OCI-LY7 (cell line): ENCODE measurements around the gene IL17RA. TPM values are rescaled to one million over a fixed set of nuclear protein-coding genes. Genes with fewer than 3 reads are reported as not detected.

Experiments used
- BruUV-seq: library from RNA; stranded (reverse); fragments of 400-500 nt; replicated peaks from 2 replicates; lab custom pipeline; 2021; lab: Mats Ljungman, UMichigan
- CTCF ChIA-PET: fragments of 300-600 bp; sonication (Branson Sonifier 250); formaldehyde crosslinking; loops from one replicate; lab custom pipeline; 2022; ENCODE audit warnings: antibody characterized with exemption; ENCODE audit not compliant: unreplicated experiment; lab: Charles Lee
- POLR2A ChIA-PET: fragments of 300-600 bp; sonication (Branson Sonifier 250); formaldehyde crosslinking; loops from one replicate; lab custom pipeline; 2022; ENCODE audit warnings: antibody characterized with exemption; lab: Charles Lee
- DNase-seq: peaks from one replicate; pipeline ENCODE4 v3.0.0-alpha.2; 2015; ENCODE audit warnings: low spot score
- H2AFZ ChIP-seq: fragments of 200-600 bp; sonication (generic), shearing (Covaris generic); 2 replicates; pipeline ENCODE4 v1.6.1; 2014; ENCODE audit warnings: mild to moderate bottlenecking, antibody characterized with exemption, low read length, moderate library complexity
- H3K27ac ChIP-seq: fragments of 200-600 bp; sonication (generic); 2 replicates; pipeline ENCODE4 v1.5.1; 2014; ENCODE audit warnings: mixed run types, low read depth, mild to moderate bottlenecking, moderate library complexity, low read length, inconsistent platforms; ENCODE audit not compliant: poor library complexity, severe bottlenecking
- H3K36me3 ChIP-seq: fragments of 200-600 bp; sonication (generic); 2 replicates; pipeline ENCODE4 v1.6.1; 2014; ENCODE audit warnings: mild to moderate bottlenecking, antibody characterized with exemption, low read length, moderate library complexity, mixed read lengths; ENCODE audit not compliant: insufficient read depth
- H3K4me1 ChIP-seq: fragments of 200-600 bp; sonication (generic); 2 replicates; pipeline ENCODE4 v1.5.1; 2014; ENCODE audit warnings: mild to moderate bottlenecking, low read length; ENCODE audit not compliant: insufficient read depth, poor library complexity, severe bottlenecking
- H3K4me2 ChIP-seq: fragments of 200-600 bp; sonication (generic); 2 replicates; pipeline ENCODE4 v1.6.1; 2014; ENCODE audit warnings: mild to moderate bottlenecking, low read length
- H3K4me3 ChIP-seq: fragments of 200-600 bp; sonication (generic); 2 replicates; pipeline ENCODE4 v1.5.1; 2014; ENCODE audit warnings: mild to moderate bottlenecking, low read depth, low read length; ENCODE audit not compliant: poor library complexity, severe bottlenecking
- H3K79me2 ChIP-seq: fragments of 200-600 bp; sonication (generic); 2 replicates; pipeline ENCODE4 v1.6.1; 2016; ENCODE audit warnings: low read depth, mild to moderate bottlenecking, low read length, moderate library complexity, mixed read lengths; ENCODE audit not compliant: insufficient read depth
- H3K9me2 ChIP-seq: fragments of 200-600 bp; sonication (generic); 2 replicates; pipeline ENCODE4 v1.6.1; 2016; ENCODE audit warnings: mild to moderate bottlenecking, low read length, mixed read lengths; ENCODE audit not compliant: insufficient read depth
- H3K9me3 ChIP-seq: fragments of 200-600 bp; sonication (generic); 2 replicates; pipeline ENCODE4 v1.6.1; 2014; ENCODE audit warnings: mild to moderate bottlenecking, mixed run types, low read length, mixed read lengths
- H4K20me1 ChIP-seq: fragments of 200-600 bp; sonication (generic); 2 replicates; pipeline ENCODE4 v1.6.1; 2014; ENCODE audit warnings: mild to moderate bottlenecking, antibody characterized with exemption, low read length, moderate library complexity, mixed read lengths; ENCODE audit not compliant: insufficient read depth
- CTCF ChIP-seq: fragments of 200-600 bp; sonication (generic); conservative IDR thresholded peaks from 2 replicates; pipeline ENCODE4 v1.5.1; 2014; ENCODE audit warnings: mild to moderate bottlenecking, antibody characterized with exemption, low read length, moderate library complexity, mixed read lengths
- EZH2phosphoT487 ChIP-seq: fragments of 200-600 bp; sonication (generic); IDR thresholded peaks from 2 replicates; pipeline ENCODE4 v1.6.1; 2018; ENCODE audit warnings: low read depth, borderline replicate concordance, mild to moderate bottlenecking, mixed run types, antibody characterized with exemption, low read length, moderate library complexity, mixed read lengths
- intact Hi-C: fragments of 100-400 bp; cut with micrococcal nuclease; formaldehyde crosslinking; loops from one replicate; pipeline ENCODE4 v1.10.0; 2022; ENCODE audit not compliant: unreplicated experiment
- total RNA-seq, 2 experiments: library from RNA; depleted of rRNA in 1 of 2; stranded (reverse); fragments of >200 nt in 1 of 2; shearing (Covaris generic) in 1 of 2; gene quantifications; 2 replicates each; pipeline ENCODE4 v1.2.3, GENCODE V29; 2014 to 2022

IL17RA gene
- total RNA-seq, 2 experiments from 2014 or later, result 7.8 to 10.9 TPM

GRCh38 chr22:17109113-17109865 lies 24.5 kb downstream of the IL17RA start:
- intact Hi-C loops, result no loop called here
- TF ChIP-seq EZH2phosphoT487 (no peak), CTCF (no peak)
- Histone ChIP-seq H3K4me3 (no peak overlapping the region), H4K20me1 (no peaks in the 10 kb centered on the region), H3K79me2 (no peaks in the 10 kb centered on the region), H3K4me2 (no peak overlapping the region), H3K9me3 (no peaks in the 10 kb centered on the region), H2AFZ (no peak overlapping the region), H3K9me2 (no peaks in the 10 kb centered on the region), H3K4me1 (no peaks in the 10 kb centered on the region), H3K36me3 (peaks cover 5% of the 10 kb centered on the region; the same call in 1 of the 2 replicates), H3K27ac (no peak overlapping the region)
- ChIA-PET POLR2A (no interaction called here), CTCF (no interaction called here)
- DNase-seq, result no peak
- no TSS peak for BruUV-seq

- POLR2A ChIA-PET, result no interaction called here
- BruUV-seq, result no TSS peak
- no peaks in the 10 kb centered on the region for H4K20me1 ChIP-seq
Measured at GRCh38 chr22:17109976-17110375, 25.2 kb downstream of the IL17RA start.

More at GRCh38 chr22:17109976-17110375, 25.2 kb downstream of the IL17RA start:
- Histone ChIP-seq H3K36me3 (peaks cover 2% of the 10 kb centered on the region; the same call in 1 of the 2 replicates), H3K4me3 (no peak overlapping the region), H3K4me1 (no peaks in the 10 kb centered on the region), H3K9me2 (no peaks in the 10 kb centered on the region), H2AFZ (no peak overlapping the region), H3K9me3 (no peaks in the 10 kb centered on the region), H3K27ac (no peak overlapping the region), H3K4me2 (no peak overlapping the region), H3K79me2 (no peaks in the 10 kb centered on the region)
- intact Hi-C loops, result no loop called here
- CTCF ChIA-PET, result no interaction called here
- TF ChIP-seq CTCF, result no peak
- no peak for TF ChIP-seq EZH2phosphoT487
- DNase-seq, result no peak
